ENCODE measurements around the gene SUPT4H1. TPM values are rescaled to one million over a fixed set of nuclear protein-coding genes. Genes with fewer than 3 reads are reported as not detected.
"Not testable (repeated sequence)": the region's sequence is repeated elsewhere in the genome, so short reads cannot be mapped to it uniquely, and the experiment has no call there.

The SUPT4H1 gene
- total RNA-seq, 1 experiment from 2014 or later = 53.8 TPM

DNA sequence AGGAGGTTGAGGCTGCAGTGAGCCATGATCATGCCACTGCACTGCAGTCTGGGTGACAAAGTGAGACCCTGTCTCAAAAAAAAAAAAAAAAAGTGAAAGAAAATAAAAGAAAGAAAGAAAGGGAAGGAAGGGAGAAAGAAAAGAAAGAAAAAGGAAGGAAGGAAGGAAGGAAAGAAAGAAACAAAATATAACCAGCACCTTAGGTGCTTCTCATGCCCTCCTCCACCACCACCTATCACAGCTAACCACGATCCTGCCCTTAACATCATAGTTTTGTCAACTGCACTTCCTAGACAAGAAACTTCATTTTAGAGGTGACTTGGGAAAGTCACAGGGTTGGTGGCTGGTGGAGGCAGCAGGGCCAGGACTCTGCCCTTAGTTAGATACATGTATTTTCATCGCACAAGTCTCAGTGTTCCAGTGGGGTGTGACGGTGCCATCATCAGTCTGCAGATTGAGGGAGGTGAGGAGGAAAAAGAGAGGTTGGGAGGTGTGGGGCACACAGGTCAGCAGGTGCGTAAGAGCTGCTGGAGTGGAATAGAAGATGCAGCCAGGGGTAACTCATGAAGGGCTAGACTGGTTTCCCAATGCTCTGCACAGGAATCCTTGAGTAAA lies 10.0 kb downstream of the SUPT4H1 start:
- ChIA-PET CTCF (no interaction called here), POLR2A (no interaction called here)
- TF ChIP-seq POLR2AphosphoS5 (IDR thresholded peaks at IDR 0.05; ENCODE audit: low read depth, low read length) = no peak
- TF ChIP-seq SIN3A (IDR thresholded peaks at IDR 0.05; ENCODE audit: borderline replicate concordance, insufficient read depth, low read depth, low read length) = no peak
- TF ChIP-seq, protein P1, sequence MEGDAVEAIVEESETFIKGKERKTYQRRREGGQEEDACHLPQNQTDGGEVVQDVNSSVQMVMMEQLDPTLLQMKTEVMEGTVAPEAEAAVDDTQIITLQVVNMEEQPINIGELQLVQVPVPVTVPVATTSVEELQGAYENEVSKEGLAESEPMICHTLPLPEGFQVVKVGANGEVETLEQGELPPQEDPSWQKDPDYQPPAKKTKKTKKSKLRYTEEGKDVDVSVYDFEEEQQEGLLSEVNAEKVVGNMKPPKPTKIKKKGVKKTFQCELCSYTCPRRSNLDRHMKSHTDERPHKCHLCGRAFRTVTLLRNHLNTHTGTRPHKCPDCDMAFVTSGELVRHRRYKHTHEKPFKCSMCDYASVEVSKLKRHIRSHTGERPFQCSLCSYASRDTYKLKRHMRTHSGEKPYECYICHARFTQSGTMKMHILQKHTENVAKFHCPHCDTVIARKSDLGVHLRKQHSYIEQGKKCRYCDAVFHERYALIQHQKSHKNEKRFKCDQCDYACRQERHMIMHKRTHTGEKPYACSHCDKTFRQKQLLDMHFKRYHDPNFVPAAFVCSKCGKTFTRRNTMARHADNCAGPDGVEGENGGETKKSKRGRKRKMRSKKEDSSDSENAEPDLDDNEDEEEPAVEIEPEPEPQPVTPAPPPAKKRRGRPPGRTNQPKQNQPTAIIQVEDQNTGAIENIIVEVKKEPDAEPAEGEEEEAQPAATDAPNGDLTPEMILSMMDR (IDR thresholded peaks at IDR 0.05) = no peak
- TF ChIP-seq TCF7L2 (IDR thresholded peaks at IDR 0.05; ENCODE audit: low read depth, low read length) = no peak
- TF ChIP-seq, protein P2, sequence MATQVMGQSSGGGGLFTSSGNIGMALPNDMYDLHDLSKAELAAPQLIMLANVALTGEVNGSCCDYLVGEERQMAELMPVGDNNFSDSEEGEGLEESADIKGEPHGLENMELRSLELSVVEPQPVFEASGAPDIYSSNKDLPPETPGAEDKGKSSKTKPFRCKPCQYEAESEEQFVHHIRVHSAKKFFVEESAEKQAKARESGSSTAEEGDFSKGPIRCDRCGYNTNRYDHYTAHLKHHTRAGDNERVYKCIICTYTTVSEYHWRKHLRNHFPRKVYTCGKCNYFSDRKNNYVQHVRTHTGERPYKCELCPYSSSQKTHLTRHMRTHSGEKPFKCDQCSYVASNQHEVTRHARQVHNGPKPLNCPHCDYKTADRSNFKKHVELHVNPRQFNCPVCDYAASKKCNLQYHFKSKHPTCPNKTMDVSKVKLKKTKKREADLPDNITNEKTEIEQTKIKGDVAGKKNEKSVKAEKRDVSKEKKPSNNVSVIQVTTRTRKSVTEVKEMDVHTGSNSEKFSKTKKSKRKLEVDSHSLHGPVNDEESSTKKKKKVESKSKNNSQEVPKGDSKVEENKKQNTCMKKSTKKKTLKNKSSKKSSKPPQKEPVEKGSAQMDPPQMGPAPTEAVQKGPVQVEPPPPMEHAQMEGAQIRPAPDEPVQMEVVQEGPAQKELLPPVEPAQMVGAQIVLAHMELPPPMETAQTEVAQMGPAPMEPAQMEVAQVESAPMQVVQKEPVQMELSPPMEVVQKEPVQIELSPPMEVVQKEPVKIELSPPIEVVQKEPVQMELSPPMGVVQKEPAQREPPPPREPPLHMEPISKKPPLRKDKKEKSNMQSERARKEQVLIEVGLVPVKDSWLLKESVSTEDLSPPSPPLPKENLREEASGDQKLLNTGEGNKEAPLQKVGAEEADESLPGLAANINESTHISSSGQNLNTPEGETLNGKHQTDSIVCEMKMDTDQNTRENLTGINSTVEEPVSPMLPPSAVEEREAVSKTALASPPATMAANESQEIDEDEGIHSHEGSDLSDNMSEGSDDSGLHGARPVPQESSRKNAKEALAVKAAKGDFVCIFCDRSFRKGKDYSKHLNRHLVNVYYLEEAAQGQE (IDR thresholded peaks at IDR 0.05; ENCODE audit: insufficient read depth in 1 of 2, low read depth in 2 of 2, low read length in 1 of 2) = no peak
- ATAC-seq (no peak), DNase-seq (ENCODE audit: low read depth, low spot score) (no peak)
- Histone ChIP-seq H3K9me3 (ENCODE audit: control insufficient read depth, insufficient read depth, low read depth, low read length) (no peaks in the 10 kb centered on the region), H3K27ac (ENCODE audit: low read length) (no peak overlapping the region), H3K27me3 (ENCODE audit: control insufficient read depth, insufficient read depth, low read length) (no peaks in the 10 kb centered on the region), H3K4me1 (ENCODE audit: control insufficient read depth, insufficient read depth, low read length) (no peaks in the 10 kb centered on the region; the same call in 1 of the 2 replicates), H3K36me3 (ENCODE audit: control insufficient read depth, insufficient read depth, low read length) (no peaks in the 10 kb centered on the region), H3K4me3 (ENCODE audit: low read depth in 2 of 2, low read length in 2 of 2) (no peak overlapping the region)
- in situ Hi-C loops (cut with HindIII; ENCODE audit: low pct_unique_long_range_greater_than_20kb, low sequenced_read_pairs) = no loop called here
- BruUV-seq (replicated peaks) = no TSS peak
- intact Hi-C loops (cut with micrococcal nuclease; ENCODE audit: unreplicated experiment) = no loop called here

DNA sequence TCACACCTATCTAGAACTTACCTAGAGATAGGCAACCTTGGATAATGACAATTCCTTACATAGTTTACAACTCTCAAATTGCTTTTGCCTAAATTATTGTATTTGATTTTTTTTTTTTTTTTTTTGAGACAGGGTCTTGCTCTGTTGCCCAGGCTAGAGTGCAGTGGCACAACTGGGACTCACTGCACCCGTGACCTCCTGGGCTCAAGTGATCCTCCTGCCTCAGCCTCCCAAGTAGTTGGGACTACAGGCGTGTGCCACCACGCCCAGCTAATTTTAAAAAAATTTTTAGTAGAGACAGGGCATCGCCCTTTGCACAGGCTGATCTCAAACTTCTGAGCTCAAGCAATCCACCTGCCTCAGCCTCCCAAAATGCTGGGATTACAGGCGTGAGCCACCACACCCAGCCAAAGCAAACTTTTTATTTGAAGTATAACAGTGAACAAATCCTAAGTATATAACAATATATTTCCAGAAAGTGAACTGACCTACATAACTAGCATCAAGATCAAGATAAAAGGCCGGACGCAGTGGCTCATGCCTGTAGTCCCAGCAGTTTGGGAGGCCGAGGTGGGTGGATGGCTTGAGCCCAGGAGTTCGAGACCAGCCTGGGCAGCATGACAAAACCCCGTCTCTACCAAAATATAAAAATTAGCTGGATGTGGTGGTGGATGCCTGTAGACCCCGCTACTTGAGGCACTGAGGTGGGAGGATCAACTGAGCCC lies 10.7 kb downstream of the SUPT4H1 start:
- POLR2A ChIA-PET; CTCF ChIA-PET; in situ Hi-C loops (cut with HindIII; ENCODE audit: low pct_unique_long_range_greater_than_20kb, low sequenced_read_pairs); DNase-seq (ENCODE audit: low read depth, low spot score); H3K9me3 ChIP-seq (ENCODE audit: control insufficient read depth, insufficient read depth, low read depth, low read length); H3K4me3 ChIP-seq (ENCODE audit: low read depth in 2 of 2, low read length in 2 of 2); ATAC-seq; H3K27me3 ChIP-seq (ENCODE audit: control insufficient read depth, insufficient read depth, low read length); H3K36me3 ChIP-seq (ENCODE audit: control insufficient read depth, insufficient read depth, low read length); H3K4me1 ChIP-seq (ENCODE audit: control insufficient read depth, insufficient read depth, low read length); BruUV-seq (replicated peaks); intact Hi-C loops (cut with micrococcal nuclease; ENCODE audit: unreplicated experiment); H3K27ac ChIP-seq (ENCODE audit: low read length): not testable (repeated sequence)

DNA sequence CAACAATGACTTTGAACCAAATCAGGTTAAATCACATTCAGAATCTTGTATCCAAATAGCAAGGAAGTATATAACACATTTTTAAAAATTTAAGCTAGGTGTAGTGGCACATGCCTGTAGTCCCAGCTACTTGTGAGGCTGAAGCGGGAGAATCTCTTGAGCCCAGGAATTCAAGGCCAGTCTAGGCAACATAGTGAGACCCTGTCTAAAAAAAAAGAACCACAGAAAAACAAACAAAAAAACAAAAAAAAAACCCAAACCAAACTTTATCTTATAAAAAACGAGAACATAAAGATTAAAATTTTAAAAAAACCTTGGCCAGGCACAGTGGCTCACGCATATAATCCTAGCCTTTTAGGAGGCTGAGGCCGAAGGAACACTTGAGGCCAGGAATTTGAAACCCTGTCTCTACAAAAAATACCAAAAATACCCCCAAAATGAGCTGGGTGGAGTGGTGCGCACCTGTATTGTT lies 11.6 kb downstream of the SUPT4H1 start:
- CTCF ChIA-PET = interaction anchor here (0.7 to 1.6 kb wide), 2 partner anchors 23 to 1198 kb away, joined by 4 to 5 read pairs; no protein-coding TSS in a partner anchor

More for the DNA sequence above, 11.6 kb downstream of the SUPT4H1 start:
- TF ChIP-seq TCF7L2 (IDR thresholded peaks at IDR 0.05; ENCODE audit: low read depth, low read length) = no peak
- TF ChIP-seq, protein P1 (IDR thresholded peaks at IDR 0.05) = no peak
- no peak for TF ChIP-seq POLR2AphosphoS5 (IDR thresholded peaks at IDR 0.05; ENCODE audit: low read depth, low read length)
- no peak for TF ChIP-seq SIN3A (IDR thresholded peaks at IDR 0.05; ENCODE audit: borderline replicate concordance, insufficient read depth, low read depth, low read length)
- TF ChIP-seq, protein P2 (IDR thresholded peaks at IDR 0.05; ENCODE audit: insufficient read depth in 1 of 2, low read depth in 2 of 2, low read length in 1 of 2) = no peak
- H3K4me3 ChIP-seq (ENCODE audit: low read depth in 2 of 2, low read length in 2 of 2) = no peak overlapping the region
- no peaks in the 10 kb centered on the region; the same call in 1 of the 2 replicates for H3K4me1 ChIP-seq (ENCODE audit: control insufficient read depth, insufficient read depth, low read length)
- no peaks in the 10 kb centered on the region for H3K27me3 ChIP-seq (ENCODE audit: control insufficient read depth, insufficient read depth, low read length)
- DNase-seq (ENCODE audit: low read depth, low spot score) (no peak), ATAC-seq (no peak)
- H3K9me3 ChIP-seq (ENCODE audit: control insufficient read depth, insufficient read depth, low read depth, low read length) = no peaks in the 10 kb centered on the region
- POLR2A ChIA-PET = interaction anchor here (0.7 kb wide), 1 partner anchor 202 kb away, joined by 8 read pairs; no protein-coding TSS in a partner anchor
- H3K36me3 ChIP-seq (ENCODE audit: control insufficient read depth, insufficient read depth, low read length) = no peaks in the 10 kb centered on the region
- in situ Hi-C loops (cut with HindIII; ENCODE audit: low pct_unique_long_range_greater_than_20kb, low sequenced_read_pairs) (no loop called here), intact Hi-C loops (cut with micrococcal nuclease; ENCODE audit: unreplicated experiment) (no loop called here)
- no TSS peak for BruUV-seq (replicated peaks)
- no peak overlapping the region for H3K27ac ChIP-seq (ENCODE audit: low read length)

Measured in Panc1 (cell line).